NCI-H1930 (cell line): ENCODE measurements around the gene PAX5.

Experiments
- DNase-seq, 2 experiments: peaks; one replicate each; lab custom pipeline; 2025; lab: John Stamatoyannopoulos, UW

PAX5 gene

GRCh38 chr9:36902080-36902716, 131.9 kb downstream of the PAX5 start:
- DNase-seq, result no peak

DNA sequence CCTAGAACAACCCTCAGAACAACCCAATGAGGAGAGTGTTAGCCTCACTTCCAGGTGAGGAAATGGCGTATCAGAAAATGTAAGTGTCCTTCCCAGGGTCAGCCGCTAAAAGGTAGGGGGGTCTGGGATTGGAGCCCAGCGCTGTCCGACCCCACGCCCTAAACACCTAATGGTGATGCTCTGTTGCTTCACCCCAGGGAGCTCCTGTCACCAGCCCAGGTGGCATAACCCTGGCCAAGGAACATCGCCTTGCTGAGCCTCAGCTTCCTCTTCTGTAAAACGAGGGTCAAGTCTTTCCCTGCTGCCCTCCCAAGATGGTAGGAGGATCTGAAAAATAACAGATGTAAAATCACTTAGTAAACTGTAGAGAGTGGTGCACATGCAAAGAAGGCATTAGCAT, 132.5 kb downstream of the PAX5 start:
- DNase-seq, result no peak

DNA sequence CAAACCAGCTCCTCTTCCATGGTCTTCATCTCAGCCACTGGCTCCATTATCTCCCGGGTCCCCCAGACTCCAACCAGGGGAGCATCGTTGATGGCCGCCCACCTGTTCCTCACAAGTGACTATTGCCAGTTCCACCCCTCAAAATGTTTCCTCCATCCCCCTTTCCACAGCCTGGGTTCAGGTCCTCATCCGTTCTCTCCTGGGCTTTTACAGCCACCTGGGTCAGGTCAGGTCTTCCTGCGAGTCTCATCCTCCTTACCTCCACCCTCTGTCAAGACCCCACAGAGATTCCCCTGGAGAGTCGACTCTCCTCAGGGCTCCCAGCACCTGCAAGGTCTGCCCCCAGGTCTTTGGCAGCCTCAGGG, 133.2 kb downstream of the PAX5 start:
- no peak for DNase-seq

DNA sequence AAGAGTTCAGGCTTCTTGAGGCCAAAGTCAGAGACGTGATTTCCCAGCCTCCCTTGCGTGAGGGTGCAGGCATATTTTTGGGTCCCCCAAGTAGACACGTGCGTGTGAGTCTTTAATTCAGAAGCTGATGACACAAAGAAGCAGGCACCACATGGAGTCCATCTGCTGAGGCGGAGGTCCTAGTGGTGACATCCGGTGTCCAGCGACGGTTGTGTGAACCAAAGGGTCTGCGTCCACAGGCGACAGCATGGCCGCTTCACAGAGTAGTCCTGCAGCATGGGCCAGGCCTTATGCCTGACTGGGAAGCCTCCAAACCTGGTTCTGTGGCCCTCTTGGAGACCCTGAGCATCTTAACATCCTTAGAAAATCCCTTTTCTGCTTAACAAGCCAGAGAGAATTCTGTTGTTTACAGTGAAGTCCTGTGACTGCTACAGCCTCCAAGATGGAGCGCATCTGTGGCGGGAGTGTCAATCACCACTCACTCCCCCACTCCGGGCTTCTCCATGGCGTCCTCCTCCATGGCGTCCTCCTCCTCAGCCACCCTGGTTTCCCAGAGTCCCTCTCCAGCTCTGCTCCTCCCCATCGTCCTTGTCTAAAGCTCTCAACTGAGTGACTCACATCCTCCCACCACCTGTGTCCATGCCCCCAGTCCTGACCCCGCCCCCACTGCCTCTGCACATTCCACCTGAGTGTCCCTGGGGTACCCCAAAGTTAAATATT, 133.8 kb downstream of the PAX5 start:
- DNase-seq, result no peak

- no peak for DNase-seq
These were observed 134.7 kb downstream of the PAX5 start for GRCh38 chr9:36899406-36899805.

GRCh38 chr9:36898431-36899020, 135.5 kb downstream of the PAX5 start:
- DNase-seq, result no peak

- DNase-seq, result no peak
These were observed 136.6 kb downstream of the PAX5 start for GRCh38 chr9:36897478-36897877.

- no peak for DNase-seq
These were observed 137.0 kb downstream of the PAX5 start for GRCh38 chr9:36897019-36897418.

- no peak for DNase-seq
These were observed 137.8 kb downstream of the PAX5 start for GRCh38 chr9:36896296-36896695.

DNA sequence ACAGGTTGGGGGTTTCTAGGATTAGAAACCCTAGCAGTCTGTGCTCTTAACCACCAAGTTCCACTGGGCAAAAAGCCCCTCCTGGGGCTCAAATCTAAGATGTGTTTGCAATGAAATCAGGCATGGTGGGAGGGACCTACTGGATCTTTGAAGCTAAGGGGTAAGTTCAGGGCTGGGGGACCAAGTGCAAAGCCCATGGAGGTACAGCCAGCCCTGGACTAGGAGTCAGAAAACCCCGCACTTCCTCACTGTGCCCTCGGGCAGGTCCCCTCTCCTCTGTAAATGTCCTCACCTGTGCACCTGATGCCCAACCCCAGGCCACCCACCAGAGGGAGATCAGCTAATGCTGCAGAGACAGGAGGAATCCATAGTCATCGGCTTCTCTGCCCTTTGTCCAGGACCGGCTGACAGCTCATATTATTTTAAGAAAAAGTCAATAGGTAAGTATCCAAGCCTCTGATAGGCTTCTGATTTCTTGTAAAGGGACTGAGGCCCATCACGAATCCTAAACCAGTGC, 138.3 kb downstream of the PAX5 start:
- no peak for DNase-seq

DNA sequence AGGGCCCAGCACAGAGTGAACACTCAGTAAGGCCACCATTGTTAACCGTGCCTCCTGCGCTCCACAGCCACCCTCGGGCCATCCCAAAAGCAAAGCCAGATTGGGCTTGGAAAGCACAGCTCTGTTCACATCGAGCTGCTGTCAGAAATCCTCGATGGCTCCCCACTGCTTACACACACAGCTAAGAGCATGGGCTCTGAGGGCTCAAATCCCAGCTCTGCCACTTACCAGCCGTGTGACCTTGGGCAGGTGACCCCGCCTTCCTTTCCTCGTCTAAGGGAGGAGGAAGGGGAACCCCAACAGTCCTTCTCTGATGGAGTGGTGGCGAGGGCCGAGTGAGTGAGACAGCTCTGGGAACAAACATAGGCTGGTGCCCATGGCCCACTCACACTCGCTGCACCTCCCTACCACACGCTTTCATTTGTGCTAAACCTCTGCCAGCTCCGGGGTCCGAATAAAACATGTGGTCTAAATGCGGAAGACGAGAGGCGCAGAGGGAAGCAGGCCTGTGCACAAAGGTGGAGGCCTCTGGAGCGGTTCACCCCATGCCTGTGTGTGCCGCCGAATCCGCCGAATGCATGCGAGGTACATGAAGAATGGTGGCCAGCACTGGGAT, 139.3 kb downstream of the PAX5 start:
- DNase-seq, result no peak

- no peak for DNase-seq
These were observed 140.2 kb downstream of the PAX5 start for GRCh38 chr9:36893911-36894310.

- no peak for DNase-seq
These were observed 140.9 kb downstream of the PAX5 start for GRCh38 chr9:36893184-36893583.

GRCh38 chr9:36892279-36892678, 141.8 kb downstream of the PAX5 start:
- no peak for DNase-seq

DNA sequence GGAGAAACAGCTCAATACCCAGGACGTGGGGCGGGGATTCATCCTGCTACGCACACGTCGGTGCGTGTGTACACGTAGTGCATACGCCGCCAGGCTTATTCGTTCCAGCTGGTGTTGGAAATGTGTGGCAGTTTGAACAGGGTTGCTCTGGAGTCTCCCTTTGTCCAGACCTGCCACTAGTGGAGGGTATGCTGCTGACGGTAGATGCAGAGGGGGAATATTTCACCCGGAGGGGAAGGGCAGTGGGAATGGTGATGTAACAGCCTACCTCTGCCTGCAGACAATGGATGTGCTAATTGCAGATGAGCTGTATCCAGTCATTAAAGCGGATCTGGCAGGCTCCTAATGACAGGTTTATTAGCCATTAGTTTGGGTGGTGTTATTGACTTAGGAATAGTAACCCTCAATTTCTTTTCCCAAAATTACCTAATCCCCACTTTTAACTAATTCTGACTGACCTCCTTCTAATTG, 142.7 kb downstream of the PAX5 start:
- no peak for DNase-seq

DNA sequence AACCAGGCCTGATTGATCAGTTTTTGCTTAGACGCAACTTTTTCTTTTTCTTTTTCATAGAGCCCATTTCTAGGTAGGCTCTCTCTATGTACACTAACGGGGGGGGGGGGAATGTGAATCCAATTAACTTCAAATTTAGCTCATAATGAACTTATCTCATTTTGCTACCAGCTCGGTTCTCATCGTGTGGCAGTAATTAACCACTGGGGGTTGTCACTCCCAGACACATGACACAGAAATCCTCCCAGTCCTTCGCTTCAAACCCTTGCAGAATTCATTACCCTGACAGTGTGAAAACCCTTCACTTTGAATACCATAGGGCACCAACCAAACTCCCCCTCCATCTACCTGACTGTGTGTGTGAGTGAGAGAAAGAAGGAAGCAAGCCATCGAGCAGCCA, 144.2 kb downstream of the PAX5 start:
- no peak for DNase-seq

- no peak for DNase-seq
These were observed 145.5 kb downstream of the PAX5 start for GRCh38 chr9:36888551-36888950.

DNA sequence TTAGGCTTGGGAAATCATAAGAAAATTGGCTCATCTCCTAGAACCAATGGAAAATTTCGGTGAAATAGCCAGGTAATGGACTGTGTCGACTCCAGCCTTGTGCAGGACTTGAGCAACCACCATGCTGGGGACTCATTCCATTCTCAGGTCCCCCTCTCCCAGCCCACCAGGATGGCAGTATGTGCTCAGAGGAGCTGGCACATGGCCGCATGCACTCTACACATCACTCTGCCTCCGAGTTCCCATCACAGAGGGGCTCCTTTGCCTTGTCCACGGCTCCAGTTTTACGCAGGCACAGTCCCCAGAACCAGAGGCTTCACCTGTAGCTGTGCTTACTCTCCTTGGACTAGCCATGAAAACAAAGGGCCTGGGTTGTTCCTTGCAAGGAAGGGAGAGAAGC, 149.3 kb downstream of the PAX5 start:
- DNase-seq, result no peak

DNA sequence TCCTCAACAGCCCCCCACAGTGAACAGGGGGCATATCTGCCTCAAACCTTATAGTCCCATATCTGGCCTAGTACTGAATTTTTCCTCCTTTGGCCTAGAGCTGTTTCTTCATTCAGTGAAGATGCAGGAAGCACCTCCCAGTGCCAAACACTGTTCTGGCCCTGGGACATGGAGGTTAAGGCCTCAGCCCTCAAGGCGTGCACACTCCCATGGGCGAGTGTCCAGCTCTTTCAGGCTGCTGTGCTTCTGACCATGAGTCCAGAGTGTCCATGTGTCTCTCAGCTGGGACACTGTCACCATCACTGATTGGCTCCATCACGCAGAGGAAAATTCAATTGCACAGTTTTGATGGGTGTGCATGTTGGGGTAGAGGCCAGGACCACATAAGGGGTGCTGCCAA, 151.5 kb downstream of the PAX5 start:
- no peak for DNase-seq

DNA sequence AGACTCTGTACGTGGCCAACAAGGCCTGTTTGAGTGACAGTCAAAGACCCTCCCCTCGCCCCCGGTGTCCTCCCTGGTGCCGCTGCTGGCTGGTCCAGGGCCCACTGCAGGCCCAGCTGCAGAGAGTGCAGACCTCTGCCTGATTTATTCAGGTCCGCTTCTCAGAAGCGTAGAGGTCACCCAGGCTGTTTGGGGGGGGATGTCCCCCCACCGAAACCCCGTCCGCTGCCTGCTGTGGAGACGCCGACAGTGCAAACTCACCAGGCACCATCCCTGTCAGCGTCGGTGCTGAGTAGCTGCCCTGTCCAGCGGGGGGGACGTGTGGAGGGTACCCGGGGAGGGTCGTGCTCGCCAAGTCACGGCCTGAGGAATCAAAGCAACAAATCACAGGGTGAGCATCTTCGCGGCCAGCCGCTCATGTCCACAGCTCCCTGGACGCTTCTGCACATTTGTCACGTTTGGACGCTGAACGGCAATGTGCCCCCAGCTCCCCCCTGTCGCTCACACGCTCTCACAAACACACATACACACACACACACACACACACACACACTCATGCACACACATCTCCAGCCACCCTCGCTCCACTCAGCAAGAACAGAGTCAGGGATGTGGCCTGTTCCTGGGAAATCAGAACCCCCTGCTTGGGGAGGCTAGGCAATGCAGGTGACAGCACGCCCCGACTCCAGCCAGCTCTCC, 152.2 kb downstream of the PAX5 start:
- no peak for DNase-seq

- DNase-seq, result no peak
These were observed 152.8 kb downstream of the PAX5 start for GRCh38 chr9:36881316-36881715.

- DNase-seq, result no peak
These were observed 154.0 kb downstream of the PAX5 start for GRCh38 chr9:36880075-36880474.
